ENCODE results near the gene EEA1.

- TF ChIP-seq, protein P1, sequence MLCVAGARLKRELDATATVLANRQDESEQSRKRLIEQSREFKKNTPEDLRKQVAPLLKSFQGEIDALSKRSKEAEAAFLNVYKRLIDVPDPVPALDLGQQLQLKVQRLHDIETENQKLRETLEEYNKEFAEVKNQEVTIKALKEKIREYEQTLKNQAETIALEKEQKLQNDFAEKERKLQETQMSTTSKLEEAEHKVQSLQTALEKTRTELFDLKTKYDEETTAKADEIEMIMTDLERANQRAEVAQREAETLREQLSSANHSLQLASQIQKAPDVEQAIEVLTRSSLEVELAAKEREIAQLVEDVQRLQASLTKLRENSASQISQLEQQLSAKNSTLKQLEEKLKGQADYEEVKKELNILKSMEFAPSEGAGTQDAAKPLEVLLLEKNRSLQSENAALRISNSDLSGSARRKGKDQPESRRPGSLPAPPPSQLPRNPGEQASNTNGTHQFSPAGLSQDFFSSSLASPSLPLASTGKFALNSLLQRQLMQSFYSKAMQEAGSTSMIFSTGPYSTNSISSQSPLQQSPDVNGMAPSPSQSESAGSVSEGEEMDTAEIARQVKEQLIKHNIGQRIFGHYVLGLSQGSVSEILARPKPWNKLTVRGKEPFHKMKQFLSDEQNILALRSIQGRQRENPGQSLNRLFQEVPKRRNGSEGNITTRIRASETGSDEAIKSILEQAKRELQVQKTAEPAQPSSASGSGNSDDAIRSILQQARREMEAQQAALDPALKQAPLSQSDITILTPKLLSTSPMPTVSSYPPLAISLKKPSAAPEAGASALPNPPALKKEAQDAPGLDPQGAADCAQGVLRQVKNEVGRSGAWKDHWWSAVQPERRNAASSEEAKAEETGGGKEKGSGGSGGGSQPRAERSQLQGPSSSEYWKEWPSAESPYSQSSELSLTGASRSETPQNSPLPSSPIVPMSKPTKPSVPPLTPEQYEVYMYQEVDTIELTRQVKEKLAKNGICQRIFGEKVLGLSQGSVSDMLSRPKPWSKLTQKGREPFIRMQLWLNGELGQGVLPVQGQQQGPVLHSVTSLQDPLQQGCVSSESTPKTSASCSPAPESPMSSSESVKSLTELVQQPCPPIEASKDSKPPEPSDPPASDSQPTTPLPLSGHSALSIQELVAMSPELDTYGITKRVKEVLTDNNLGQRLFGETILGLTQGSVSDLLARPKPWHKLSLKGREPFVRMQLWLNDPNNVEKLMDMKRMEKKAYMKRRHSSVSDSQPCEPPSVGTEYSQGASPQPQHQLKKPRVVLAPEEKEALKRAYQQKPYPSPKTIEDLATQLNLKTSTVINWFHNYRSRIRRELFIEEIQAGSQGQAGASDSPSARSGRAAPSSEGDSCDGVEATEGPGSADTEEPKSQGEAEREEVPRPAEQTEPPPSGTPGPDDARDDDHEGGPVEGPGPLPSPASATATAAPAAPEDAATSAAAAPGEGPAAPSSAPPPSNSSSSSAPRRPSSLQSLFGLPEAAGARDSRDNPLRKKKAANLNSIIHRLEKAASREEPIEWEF (IDR thresholded peaks at IDR 0.05; ENCODE audit: insufficient replicate concordance, low read depth, low read length), result no peak
- TF ChIP-seq MTA3 (IDR thresholded peaks at IDR 0.05; ENCODE audit: borderline replicate concordance, low read length) (no peak), POLR2A (IDR thresholded peaks at IDR 0.05; ENCODE audit: low read depth, low read length) (no peak), BRCA1 (IDR thresholded peaks at IDR 0.05; ENCODE audit: low read depth, low read length) (no peak), SMARCA5 (IDR thresholded peaks at IDR 0.05) (no peak), SUZ12 (IDR thresholded peaks at IDR 0.05; ENCODE audit: unreplicated experiment) (no peak), STAT3 (IDR thresholded peaks at IDR 0.05; ENCODE audit: low read depth, low read length) (no peak), ZNF592 (IDR thresholded peaks at IDR 0.05) (no peak), YY1 (IDR thresholded peaks at IDR 0.05; ENCODE audit: low read depth, low read length) (no peak), EGR1 (IDR thresholded peaks at IDR 0.05; ENCODE audit: borderline replicate concordance in 1 of 2, low read depth in 2 of 2, low read length in 2 of 2) (no peak), TCF12 (IDR thresholded peaks at IDR 0.05; ENCODE audit: low read depth, low read length) (no peak)
- TF ChIP-seq, protein P2, sequence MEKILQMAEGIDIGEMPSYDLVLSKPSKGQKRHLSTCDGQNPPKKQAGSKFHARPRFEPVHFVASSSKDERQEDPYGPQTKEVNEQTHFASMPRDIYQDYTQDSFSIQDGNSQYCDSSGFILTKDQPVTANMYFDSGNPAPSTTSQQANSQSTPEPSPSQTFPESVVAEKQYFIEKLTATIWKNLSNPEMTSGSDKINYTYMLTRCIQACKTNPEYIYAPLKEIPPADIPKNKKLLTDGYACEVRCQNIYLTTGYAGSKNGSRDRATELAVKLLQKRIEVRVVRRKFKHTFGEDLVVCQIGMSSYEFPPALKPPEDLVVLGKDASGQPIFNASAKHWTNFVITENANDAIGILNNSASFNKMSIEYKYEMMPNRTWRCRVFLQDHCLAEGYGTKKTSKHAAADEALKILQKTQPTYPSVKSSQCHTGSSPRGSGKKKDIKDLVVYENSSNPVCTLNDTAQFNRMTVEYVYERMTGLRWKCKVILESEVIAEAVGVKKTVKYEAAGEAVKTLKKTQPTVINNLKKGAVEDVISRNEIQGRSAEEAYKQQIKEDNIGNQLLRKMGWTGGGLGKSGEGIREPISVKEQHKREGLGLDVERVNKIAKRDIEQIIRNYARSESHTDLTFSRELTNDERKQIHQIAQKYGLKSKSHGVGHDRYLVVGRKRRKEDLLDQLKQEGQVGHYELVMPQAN (conservative IDR thresholded peaks at IDR 0.05), result no peak
Measured at GRCh38 chr12:92778525-92778924, 150.6 kb downstream of the EEA1 start.
